ENCODE measurements around the gene AGPAT2.

Gene AGPAT2

GRCh38 chr9:136625101-136626065 is 61.9 kb downstream of the AGPAT2 start:
- no peak for DNase-seq (ENCODE audit: low read depth)

GRCh38 chr9:136624184-136624951 is 62.9 kb downstream of the AGPAT2 start:
- DNase-seq (ENCODE audit: low read depth): no peak

- no peak for DNase-seq (ENCODE audit: low read depth)
Measured at GRCh38 chr9:136623842-136624183, 63.4 kb downstream of the AGPAT2 start.
